HG02973 (cell line): Measurements from ENCODE around the gene IFI27.
"Not testable (repeated sequence)": the region's sequence is repeated elsewhere in the genome, so short reads cannot be mapped to it uniquely, and the experiment has no call there.

Source experiments
- ATAC-seq: cut with Tn5 transposase; IDR thresholded peaks from one replicate; pipeline ENCODE4 v1.9.1; 2021; ENCODE audit warnings: moderate library complexity; ENCODE audit not compliant: unreplicated experiment

IFI27 gene

GRCh38 chr14:94145902-94146527 is 35.5 kb downstream of the IFI27 start:
- no peak for ATAC-seq

DNA sequence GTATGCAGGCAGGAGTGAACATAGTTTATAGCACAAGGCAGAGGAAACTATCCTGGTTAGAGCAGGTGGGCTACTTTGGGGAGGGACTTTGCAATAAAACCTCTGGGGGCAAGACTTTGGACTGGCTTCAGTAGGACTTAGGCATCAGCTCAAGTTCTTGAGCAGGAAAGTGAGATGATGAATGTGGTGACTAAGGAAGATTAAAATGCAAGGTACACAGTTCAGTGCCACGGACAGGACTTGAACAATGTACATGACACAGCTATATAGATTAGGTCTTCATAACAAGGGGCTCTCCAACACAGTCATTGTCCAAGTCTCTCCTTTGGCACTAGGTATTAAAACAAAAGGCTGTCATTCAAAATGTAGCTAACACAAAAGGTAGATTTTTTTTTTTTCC is 42.1 kb downstream of the IFI27 start:
- ATAC-seq, result no peak

DNA sequence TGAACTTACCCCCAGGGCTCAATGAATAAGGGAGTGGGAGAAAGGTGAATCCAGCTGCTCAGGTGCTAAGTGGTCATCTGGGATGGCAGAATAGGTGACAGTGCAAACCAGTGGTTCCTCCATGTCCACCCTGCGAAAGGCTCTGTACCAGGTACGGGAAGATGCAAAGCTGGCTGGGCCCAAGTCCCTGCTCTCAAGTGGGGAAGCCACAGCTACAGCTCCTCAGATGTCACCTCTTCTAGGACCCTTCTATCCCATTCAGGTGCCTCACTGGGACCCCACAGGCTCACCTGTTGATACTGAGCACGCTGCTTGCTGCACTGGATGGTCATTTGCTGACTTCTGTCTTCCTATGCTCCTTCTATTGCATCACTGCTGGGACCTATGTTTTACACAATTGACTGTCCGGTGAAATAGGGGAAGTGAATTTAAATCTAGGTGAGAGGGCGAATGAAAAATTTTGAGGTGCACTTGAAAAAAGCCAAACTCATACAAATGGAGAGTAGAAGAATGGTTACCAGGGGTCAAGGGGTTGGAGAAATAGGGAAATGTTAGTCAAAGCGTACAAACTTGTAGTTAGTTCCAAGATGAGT is 43.3 kb downstream of the IFI27 start:
- ATAC-seq, result no peak

DNA sequence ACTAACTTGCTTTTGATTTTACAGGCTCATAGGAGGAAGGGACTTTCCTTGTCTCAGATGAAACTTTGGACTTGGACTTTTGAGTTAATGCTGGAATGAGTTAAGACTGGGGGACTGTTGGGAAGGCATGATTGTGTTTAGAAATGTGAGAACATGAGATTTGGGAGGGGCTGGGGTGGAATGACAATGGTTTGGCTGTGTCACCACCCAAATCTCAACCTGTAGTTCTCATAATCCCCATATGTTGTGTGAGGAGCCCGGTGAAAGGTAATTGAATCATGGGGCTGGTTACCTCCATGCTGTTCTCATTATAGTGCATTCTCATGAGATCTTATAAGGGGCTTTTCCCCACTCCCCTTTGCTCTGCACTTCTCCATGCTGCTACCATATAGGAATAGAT is 45.6 kb downstream of the IFI27 start:
- ATAC-seq, result not testable (repeated sequence)

DNA sequence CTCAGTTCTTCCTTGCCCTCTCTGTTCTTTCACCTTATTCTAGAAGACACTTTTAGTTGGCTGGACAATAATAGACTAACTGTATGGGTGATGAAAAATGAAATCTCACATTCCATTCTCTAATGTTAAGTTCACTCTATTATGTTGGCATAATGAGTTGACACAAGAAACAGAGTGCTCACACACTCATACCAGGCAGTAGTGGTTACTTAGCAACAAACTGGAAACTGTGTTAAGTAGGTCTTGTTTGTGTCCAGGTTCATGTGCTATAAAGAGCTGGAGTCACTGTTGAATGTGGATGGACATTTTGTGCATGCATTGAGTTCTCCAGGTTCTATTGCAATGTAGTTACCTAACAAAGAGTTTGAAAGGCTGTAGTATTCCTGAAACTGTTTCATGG is 46.7 kb downstream of the IFI27 start:
- no peak for ATAC-seq

DNA sequence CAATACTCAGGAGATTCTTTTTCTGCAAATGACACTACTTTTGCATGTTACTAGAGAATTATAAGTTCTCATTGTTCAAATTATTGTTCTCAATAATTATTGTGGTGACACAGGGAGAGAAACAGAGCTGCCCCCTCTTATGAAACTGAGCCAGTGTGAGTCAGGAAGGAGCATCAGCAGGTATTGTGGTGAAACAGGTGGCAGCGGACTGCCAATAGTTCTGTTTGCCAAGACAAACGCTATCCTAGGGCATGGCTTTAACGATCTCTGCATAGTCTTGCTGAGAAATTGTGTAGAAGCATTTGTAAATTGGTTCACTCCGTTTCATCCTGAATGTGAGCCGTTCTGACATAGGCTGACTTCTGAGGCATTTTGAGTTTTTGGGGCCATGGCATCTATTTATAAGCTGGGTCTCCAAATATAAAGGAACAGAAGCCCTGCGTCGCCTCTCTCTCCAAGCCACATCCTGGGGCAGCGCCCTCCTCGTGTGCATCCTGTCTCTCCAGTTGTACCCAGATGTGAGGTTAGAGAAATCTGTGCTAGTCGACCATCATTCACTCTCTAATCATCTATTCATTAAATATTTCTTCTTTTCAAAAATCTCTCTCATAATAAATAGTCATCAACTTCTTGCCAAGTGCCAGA is 47.8 kb downstream of the IFI27 start:
- ATAC-seq, result no peak

GRCh38 chr14:94161058-94161457 is 50.5 kb downstream of the IFI27 start:
- no peak for ATAC-seq

- ATAC-seq, result no peak
Observed at GRCh38 chr14:94161981-94162380, 51.4 kb downstream of the IFI27 start.

DNA sequence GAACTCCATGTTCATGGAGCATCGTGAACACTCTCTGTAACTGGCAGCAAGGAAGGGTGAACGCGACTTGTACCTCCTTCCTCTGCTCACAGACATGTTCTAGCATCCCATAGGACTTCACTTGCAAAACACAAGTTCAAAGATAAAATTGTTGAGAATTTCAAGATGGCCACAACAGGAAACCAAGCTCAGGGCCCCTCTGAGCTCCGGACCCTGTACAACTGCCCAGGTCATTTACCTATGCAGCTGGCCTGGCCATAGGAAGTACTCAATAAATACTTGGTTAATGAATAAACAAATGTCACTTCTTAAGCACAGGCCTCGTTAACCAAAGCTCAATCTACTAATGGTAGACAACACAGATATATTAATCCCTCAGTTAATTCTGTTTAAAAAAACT is 51.9 kb downstream of the IFI27 start:
- no peak for ATAC-seq

- no peak for ATAC-seq
Observed at GRCh38 chr14:94163796-94164195, 53.3 kb downstream of the IFI27 start.

- no peak for ATAC-seq
Observed at GRCh38 chr14:94164685-94165431, 54.3 kb downstream of the IFI27 start.

DNA sequence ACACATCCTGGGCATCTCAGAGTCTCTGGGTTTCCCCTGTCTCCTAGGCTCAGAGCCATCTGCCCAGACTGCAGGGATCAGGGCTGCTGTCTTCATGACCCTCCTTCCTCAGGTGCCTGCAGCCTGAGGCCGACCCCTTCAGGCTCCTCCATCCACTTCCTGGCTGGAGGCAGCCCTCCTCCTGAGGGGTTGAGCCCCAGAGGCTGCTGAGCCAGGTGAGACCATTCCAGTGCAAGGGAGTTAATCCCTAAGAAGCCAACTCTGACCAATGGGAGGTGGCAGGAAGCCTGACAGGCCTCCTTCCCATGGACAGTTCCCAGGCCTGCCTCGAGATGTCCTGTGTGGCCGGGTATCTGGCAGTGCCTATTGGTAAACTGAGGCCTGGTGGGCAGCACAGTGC is 55.2 kb downstream of the IFI27 start:
- no peak for ATAC-seq
